ENCODE measurements around the gene GOLGA6L24.
"Not testable (repeated sequence)": the region's sequence is repeated elsewhere in the genome, so short reads cannot be mapped to it uniquely, and the experiment has no call there.

DNA sequence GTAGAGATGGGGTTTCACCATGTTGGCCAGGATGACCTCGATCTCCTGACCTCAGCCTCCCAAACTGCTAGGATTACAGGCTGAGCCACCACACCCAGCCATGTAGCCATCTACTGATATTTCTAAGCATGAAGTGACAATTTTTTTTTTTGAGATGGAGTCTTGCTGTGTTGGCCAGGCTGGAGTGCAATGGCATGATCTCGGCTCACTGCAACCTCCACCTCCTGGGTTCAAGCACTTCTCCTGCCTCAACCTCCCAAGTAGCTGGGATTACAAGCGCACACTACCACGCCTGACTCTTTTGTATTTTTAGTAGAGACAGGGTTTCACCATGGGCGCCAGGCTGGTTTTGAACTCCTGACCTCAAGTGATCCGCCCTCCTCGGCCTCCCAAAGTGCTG is 40.9 kb downstream of the GOLGA6L24 start:
- not testable (repeated sequence) for TF ChIP-seq CTCF (IDR thresholded peaks at IDR 0.05; ENCODE audit: insufficient read depth, low read depth, low read length); EZH2 (IDR thresholded peaks at IDR 0.05; ENCODE audit: insufficient read depth, low read length)
